Measurements from ENCODE around the gene C16orf96.

DNA sequence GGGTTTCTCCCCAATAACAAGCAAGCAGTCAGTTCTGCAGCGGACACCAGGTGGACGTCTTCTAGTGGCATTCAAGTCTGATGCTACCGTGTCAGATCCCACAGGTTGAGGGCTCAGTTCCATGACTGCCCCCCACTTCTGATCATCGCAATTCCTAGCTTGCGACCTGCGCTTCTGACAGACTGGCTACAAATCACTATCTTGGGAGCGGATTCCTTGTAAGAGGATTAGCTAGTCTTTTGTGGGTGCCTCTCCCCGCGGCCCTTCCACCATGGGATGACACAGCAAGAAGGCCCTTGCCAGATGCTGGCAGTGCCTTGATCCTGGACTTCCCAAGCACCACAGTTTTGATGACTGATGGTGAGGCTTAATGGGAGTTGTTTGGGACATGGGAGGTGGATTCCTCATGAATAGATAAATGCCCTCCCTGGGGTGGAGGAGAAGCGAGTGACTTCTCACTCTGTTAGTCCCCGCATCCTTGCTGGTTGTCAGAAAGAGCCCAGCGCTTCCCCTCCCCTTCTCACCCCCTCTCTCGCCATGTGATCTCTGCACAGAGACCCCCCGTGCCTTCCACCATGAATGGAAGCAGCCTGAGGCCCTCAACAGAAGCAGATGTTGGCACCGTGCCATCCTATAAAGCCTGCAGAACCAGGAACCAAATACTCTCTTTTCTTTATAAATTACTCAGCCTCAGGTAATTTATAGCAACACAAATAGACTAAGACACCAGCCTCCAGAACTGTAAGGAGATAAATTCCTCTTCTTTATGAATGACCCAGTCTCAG, 36.7 kb upstream of the C16orf96 start:
- TF ChIP-seq, protein P1, sequence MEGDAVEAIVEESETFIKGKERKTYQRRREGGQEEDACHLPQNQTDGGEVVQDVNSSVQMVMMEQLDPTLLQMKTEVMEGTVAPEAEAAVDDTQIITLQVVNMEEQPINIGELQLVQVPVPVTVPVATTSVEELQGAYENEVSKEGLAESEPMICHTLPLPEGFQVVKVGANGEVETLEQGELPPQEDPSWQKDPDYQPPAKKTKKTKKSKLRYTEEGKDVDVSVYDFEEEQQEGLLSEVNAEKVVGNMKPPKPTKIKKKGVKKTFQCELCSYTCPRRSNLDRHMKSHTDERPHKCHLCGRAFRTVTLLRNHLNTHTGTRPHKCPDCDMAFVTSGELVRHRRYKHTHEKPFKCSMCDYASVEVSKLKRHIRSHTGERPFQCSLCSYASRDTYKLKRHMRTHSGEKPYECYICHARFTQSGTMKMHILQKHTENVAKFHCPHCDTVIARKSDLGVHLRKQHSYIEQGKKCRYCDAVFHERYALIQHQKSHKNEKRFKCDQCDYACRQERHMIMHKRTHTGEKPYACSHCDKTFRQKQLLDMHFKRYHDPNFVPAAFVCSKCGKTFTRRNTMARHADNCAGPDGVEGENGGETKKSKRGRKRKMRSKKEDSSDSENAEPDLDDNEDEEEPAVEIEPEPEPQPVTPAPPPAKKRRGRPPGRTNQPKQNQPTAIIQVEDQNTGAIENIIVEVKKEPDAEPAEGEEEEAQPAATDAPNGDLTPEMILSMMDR (IDR thresholded peaks at IDR 0.05; ENCODE audit: low read length), result no peak
- no peak for TF ChIP-seq EZH2 (IDR thresholded peaks at IDR 0.05; ENCODE audit: borderline replicate concordance, low read length)

Data from OCI-LY1 (cell line).